Aorta (tissue), 5 donors: Measurements from ENCODE around the gene COG6. TPM values are rescaled to one million over a fixed set of nuclear protein-coding genes. Genes with fewer than 3 reads are reported as not detected.

ENCODE experiments used
- ATAC-seq: fragments of 200-7000 bp; cut with Tn5 transposase; one replicate; pipeline ENCODE4 v1.9.1; 2022; ENCODE audit warnings: moderate library complexity; ENCODE audit not compliant: low FRiP score
- DNase-seq, 2 donors: peaks; one replicate each; pipeline ENCODE4 v3.0.0-alpha.2; 2020
- H3K27ac ChIP-seq, 2 donors: one replicate each; pipeline ENCODE4 v1.5.1; 2013; ENCODE audit warnings: low read length in 2 of 2, mild to moderate bottlenecking in 2 of 2, moderate library complexity in 2 of 2, control low read depth in 1 of 2, inconsistent platforms in 1 of 2, low read depth in 1 of 2
- H3K27me3 ChIP-seq, 2 donors: one replicate each; pipeline ENCODE4 v1.6.1; 2013; ENCODE audit warnings: control low read depth in 1 of 2, low read length in 1 of 2, mild to moderate bottlenecking in 1 of 2, moderate library complexity in 1 of 2; ENCODE audit not compliant: insufficient read depth in 2 of 2, control insufficient read depth in 1 of 2
- H3K36me3 ChIP-seq, 2 donors: one replicate each; pipeline ENCODE4 v1.6.1; 2013; ENCODE audit warnings: control low read depth in 1 of 2, low read length in 1 of 2, mild to moderate bottlenecking in 1 of 2; ENCODE audit not compliant: insufficient read depth in 2 of 2, control insufficient read depth in 1 of 2
- H3K4me1 ChIP-seq, 2 donors: one replicate each; pipeline ENCODE4 v1.6.1; 2013; ENCODE audit warnings: low read length in 2 of 2, control low read depth in 1 of 2, mild to moderate bottlenecking in 1 of 2, moderate library complexity in 1 of 2; ENCODE audit not compliant: insufficient read depth in 2 of 2, control insufficient read depth in 1 of 2
- H3K4me3 ChIP-seq, 2 donors: one replicate each; pipeline ENCODE4 v1.5.1; 2013; ENCODE audit warnings: low read length in 2 of 2, control low read depth in 1 of 2, mild to moderate bottlenecking in 1 of 2
- H3K9me3 ChIP-seq: one replicate; pipeline ENCODE4 v1.6.1; 2013; ENCODE audit warnings: mild to moderate bottlenecking, low read length; ENCODE audit not compliant: control insufficient read depth
- WGBS, 2 donors: extraction: QIAGEN DNeasy Blood & Tissue Kit; methylation state at CpG; one replicate each; pipeline ENCODE4 v1.1.7; 2013; 5-methylcytosine and 5-hydroxymethylcytosine counted together
- intact Hi-C, 2 donors: fragments of 100-400 bp; cut with DNase I; formaldehyde crosslinking; loops; one replicate each; pipeline versions ENCODE4 v1.14.2 to v1.15.0; 2022
- polyA plus RNA-seq, 2 donors: library from polyadenylated mRNA; stranded (reverse); fragments of 200-250 nt; gene quantifications; one replicate each; pipeline ENCODE4 v1.2.3, GENCODE V29; 2013
- total RNA-seq, 2 donors: library from RNA; stranded (reverse); fragmentation: NEBNext Ultra II Directional; extraction: Animal tissue kit (Norgen Biotek cat#: 25700); gene quantifications; one replicate each; pipeline ENCODE4 v1.2.1, GENCODE V29; 2021
- donor health status: healthy with polysubstance abuse.
- donor health status: Bipolar disorder and iron deficiency.
- donor health status: DM: no; HTN: no; CAD: no.
- donor health status: DM: no; HTN: no; CAD: no.
- donor health status: DM: yes; HTN: yes; CAD: no.

Gene COG6
- total and polyA plus RNA-seq, 4 donors: 9.6 to 33.6 (median 21.3) TPM

DNA sequence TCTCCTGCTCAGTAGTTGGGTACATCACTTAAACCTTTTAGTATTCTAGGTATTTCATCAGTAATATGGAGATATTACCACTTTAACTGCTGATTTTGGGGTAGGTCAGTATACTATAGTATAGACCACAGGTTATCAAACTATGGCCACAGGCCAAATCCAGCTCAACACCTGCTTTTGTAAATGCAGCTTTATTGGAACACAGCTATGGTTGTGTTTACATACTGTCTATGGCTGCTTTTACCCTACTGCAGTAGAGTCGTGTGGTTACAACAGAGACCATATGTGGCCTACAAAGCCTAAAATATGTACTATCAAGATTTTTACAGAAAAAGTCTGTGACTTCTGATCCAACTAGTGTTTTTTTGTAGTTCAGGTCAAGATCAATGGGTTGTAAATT, 10.3 kb downstream of the COG6 start:
- H3K4me1 ChIP-seq: no peaks in the 10 kb centered on the region
- DNase-seq (no peak), ATAC-seq (no peak)
- no peaks in the 10 kb centered on the region for H3K27me3 ChIP-seq
- H3K36me3 ChIP-seq: peaks cover 0 to 2% of the 10 kb centered on the region in 2 donors
- H3K9me3 ChIP-seq: no peaks in the 10 kb centered on the region
- intact Hi-C loops: no loop called here
- 71 to 89% methylated on average over 1 of the region's 1 CpG for WGBS, 2 donors
- no peak overlapping the region for H3K27ac ChIP-seq
- H3K4me3 ChIP-seq: no peak overlapping the region

DNA sequence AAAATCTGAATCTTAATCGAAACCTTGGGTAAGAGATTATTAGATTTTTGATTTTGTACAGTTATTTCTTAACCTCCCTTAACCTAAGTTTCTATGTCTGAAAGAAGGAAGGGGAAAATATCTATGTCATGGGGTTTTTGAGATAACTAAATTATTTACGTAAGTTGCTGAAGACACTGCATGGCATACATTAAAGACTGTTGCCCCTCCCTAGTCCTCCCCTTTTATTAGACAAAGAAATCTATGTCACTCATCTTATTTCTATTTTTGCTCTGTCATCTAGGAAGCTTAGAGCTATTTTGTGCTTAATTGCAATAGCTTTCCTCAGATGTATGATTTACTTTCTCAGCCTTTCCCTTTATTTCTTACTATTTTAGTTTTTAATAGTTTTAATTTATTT, 15.0 kb downstream of the COG6 start:
- Histone ChIP-seq H3K27ac (no peak overlapping the region), H3K4me3 (no peak overlapping the region), H3K27me3 (no peaks in the 10 kb centered on the region), H3K9me3 (no peaks in the 10 kb centered on the region), H3K4me1 (no peaks in the 10 kb centered on the region), H3K36me3 (peaks cover 0 to 2% of the 10 kb centered on the region in 2 donors)
- ATAC-seq (no peak), DNase-seq (no peak)
- 86 to 90% methylated on average over 2 of the region's 2 CpGs for WGBS, 2 donors
- intact Hi-C loops: no loop called here

DNA sequence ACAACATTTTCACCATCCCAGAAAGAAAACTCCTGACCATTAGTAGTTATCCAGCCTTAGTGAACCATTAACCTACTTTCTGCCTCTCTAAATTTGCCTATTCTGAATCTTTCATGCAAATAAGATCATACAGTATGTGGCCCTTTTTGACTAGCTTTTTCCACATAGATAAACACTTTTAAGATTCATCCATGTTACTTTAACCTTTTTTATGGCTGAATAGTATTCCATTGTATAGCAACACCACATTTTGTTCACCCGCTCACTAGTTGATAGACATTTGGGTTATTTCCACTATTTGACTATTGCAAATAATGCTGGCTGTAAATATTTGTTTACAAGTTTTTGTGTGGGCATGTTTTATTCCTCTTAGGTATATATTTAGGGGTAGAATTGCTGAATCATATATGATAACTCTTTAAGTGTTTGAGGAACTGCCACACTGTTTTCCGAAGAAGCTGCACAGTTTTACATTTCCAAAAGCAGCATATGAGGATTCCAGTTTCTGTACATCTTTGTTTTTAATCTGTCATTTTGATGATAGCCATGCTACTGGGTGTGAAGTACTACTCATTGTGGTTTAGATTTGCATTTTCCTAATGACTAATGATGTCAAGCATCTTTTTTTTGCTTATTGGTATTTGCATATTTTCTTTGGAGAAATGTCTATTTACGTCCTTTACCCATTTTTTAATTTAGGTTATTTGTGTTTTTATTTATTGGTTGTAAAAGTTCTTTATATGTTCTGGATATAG, 17.1 kb downstream of the COG6 start:
- H3K4me1 ChIP-seq: no peaks in the 10 kb centered on the region
- intact Hi-C loops: no loop called here
- H3K4me3 ChIP-seq: no peak overlapping the region
- no peak for DNase-seq
- H3K9me3 ChIP-seq: no peaks in the 10 kb centered on the region
- H3K27me3 ChIP-seq: no peaks in the 10 kb centered on the region
- no peak overlapping the region for H3K27ac ChIP-seq
- no peaks in the 10 kb centered on the region for H3K36me3 ChIP-seq
- 96 to 98% methylated on average over 3 of the region's 3 CpGs for WGBS, 2 donors
- no peak for ATAC-seq

DNA sequence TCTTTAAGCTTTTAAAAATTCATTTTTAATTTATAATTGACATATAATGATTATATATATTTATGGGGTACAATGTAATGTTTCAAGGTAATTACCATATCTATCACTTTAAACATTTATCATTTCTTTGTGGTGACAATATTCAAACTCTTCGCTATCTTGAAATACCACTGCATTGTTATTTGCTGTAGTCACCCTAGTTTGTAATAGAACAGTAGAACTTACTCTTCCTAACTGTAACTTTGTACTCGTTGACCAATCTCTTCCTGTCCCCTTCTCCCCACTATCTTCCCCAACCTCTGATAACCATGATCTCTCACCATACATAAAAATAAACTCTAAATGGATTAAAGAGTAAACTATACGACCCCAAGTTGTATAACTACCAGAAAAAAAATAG, 20.4 kb downstream of the COG6 start:
- ATAC-seq: no peak
- intact Hi-C loops: no loop called here

DNA sequence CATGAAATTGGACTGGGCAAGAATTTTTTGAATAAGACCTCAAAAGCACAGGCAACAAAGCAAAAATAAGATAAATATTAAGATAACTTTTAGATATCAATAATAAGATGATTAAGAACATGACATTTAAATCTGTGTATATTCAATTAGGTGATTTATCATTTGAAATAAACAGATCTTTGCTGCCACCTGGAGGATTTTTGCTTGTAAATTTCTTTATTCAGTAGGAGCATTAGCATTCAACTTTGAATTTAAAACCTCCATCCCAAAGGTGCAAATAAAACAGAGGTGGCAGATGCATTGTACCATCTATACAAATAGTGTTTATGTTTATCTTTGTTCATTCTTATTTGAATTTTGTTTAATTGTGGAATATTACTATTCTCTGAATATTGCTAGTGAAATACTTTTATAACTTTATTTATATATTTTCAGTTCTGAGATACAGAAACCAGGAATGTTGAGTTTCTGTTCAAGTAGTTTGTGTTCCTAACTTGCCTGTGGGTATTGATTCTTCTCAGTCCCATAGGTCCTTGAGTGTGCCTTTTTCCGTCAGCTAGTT, 20.9 kb downstream of the COG6 start:
- intact Hi-C loops: no loop called here
- Histone ChIP-seq H3K36me3 (peaks cover 3 to 5% of the 10 kb centered on the region in 2 donors), H3K27me3 (no peaks in the 10 kb centered on the region), H3K4me3 (no peak overlapping the region), H3K27ac (no peak overlapping the region), H3K9me3 (no peaks in the 10 kb centered on the region), H3K4me1 (no peaks in the 10 kb centered on the region)
- no peak for ATAC-seq
- no peak for DNase-seq
- WGBS, 2 donors: 93 to 96% methylated on average over 1 of the region's 1 CpG

More for the DNA sequence above, 20.4 kb downstream of the COG6 start:
- WGBS, 2 donors: 51 to 57% methylated on average over 3 of the region's 3 CpGs
- H3K27me3 ChIP-seq: no peaks in the 10 kb centered on the region
- H3K36me3 ChIP-seq: peaks cover 3 to 5% of the 10 kb centered on the region in 2 donors
- no peaks in the 10 kb centered on the region for H3K4me1 ChIP-seq
- H3K4me3 ChIP-seq: no peak overlapping the region
- no peaks in the 10 kb centered on the region for H3K9me3 ChIP-seq
- DNase-seq: no peak
- no peak overlapping the region for H3K27ac ChIP-seq

DNA sequence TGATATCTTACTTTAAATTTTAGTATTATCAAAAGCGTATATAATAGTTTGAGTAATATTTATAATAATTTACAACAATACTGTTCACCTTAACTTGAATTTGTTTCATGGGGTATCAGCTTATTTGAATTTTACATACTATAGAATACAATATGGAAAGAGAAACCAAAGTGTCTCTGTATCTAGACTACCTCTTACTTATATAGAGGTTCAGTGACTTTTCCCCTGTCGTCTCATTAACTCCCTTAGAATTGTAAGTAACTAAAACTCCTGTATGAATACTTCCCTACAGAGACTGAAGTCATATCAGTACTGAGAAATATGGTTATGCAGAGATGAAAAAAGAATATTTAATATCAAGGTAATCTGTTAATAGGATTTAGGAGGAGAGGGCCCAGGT, 26.8 kb downstream of the COG6 start:
- intact Hi-C loops: loop anchor here (10.0 kb wide), 2 partner anchors 1002 to 1092 kb away; partner anchors contain the start of gene MRPS31 (in 1 of the 2)
- Histone ChIP-seq H3K4me1 (no peaks in the 10 kb centered on the region), H3K9me3 (no peaks in the 10 kb centered on the region), H3K27ac (no peak overlapping the region), H3K27me3 (no peaks in the 10 kb centered on the region), H3K36me3 (peaks cover 3 to 5% of the 10 kb centered on the region in 2 donors), H3K4me3 (no peak overlapping the region)
- DNase-seq: no peak
- WGBS, 2 donors: 72 to 89% methylated on average over 2 of the region's 2 CpGs
- no peak for ATAC-seq

DNA sequence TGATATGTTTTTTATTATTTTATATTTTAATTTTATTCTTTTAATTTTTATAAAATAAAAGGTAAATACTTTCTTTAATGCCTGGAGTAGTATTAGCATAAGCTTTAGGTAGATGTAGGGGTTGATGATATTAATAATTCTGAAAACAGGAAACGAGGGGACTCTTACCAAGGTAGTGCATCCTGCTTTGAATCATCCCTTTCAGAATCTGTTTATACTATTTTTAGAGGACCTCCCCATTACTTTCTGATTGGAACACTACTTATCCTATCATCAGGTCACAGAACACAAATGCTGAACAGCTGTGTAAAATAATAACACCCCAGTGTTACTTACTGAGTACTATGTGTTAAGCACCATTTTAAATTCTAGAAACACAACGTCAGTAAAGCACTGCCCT, 27.3 kb downstream of the COG6 start:
- no peak for ATAC-seq
- H3K4me3 ChIP-seq: no peak overlapping the region
- H3K27ac ChIP-seq: no peak overlapping the region
- H3K9me3 ChIP-seq: no peaks in the 10 kb centered on the region
- peaks cover 3 to 8% of the 10 kb centered on the region in 2 donors for H3K36me3 ChIP-seq
- H3K4me1 ChIP-seq: no peaks in the 10 kb centered on the region
- no peak for DNase-seq
- intact Hi-C loops: loop anchor here (10.0 kb wide), 2 partner anchors 1002 to 1092 kb away; partner anchors contain the start of gene MRPS31 (in 1 of the 2)
- no peaks in the 10 kb centered on the region for H3K27me3 ChIP-seq
- 77 to 79% methylated on average over 2 of the region's 2 CpGs for WGBS, 2 donors

DNA sequence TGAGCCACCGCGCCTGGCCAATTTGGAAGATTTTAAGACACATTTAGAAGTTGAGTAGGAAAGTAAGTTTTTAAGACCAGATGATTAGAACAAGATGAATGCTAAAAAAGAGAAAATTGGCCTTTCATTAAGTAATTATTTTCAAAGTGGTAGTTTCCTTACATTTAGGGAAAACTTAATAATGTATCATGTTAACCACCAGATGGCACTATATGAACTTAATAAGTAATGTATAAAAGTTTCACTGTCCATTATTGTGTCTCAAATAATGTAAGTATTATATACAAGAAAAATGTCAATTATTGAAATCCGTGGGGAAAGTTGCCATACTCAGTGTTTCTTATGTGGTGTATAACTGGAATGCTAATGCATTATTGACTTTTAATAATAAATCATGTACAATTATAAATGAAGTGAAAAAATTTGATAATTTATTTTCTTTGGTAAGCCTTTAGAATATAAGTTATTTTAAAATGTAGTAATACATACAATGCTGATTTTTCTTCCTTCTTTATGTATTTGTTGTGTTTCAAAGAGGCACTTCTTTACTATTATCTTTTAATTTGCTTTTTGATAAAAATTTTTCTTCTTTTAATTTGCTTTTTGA, 29.2 kb downstream of the COG6 start:
- ATAC-seq (no peak), DNase-seq (no peak)
- no peak overlapping the region for H3K27ac ChIP-seq
- H3K4me1 ChIP-seq: no peaks in the 10 kb centered on the region
- no peak overlapping the region for H3K4me3 ChIP-seq
- H3K36me3 ChIP-seq: peaks cover 7 to 8% of the 10 kb centered on the region in 2 donors
- intact Hi-C loops: loop anchor here (10.0 kb wide), 2 partner anchors 1000 to 1090 kb away; partner anchors contain the start of gene MRPS31 (in 1 of the 2)
- H3K27me3 ChIP-seq: no peaks in the 10 kb centered on the region
- no peaks in the 10 kb centered on the region for H3K9me3 ChIP-seq
- 70% methylated on average over 3 of the region's 3 CpGs for WGBS, 2 donors
